Activated CD8-positive, alpha-beta memory T cell treated with anti-CD3 and anti-CD28 coated beads, Interleukin-2, amount 50 U/mL, for 1 hour (primary cell): ENCODE results near the gene DMBT1.
A peak's percentile ranks its signal among the peaks of the same experiment; 100 is the strongest.

Experiments
- DNase-seq: peaks from one replicate; pipeline ENCODE4 v3.0.0-alpha.2; 2020; ENCODE audit errors: extremely low read depth

Gene DMBT1

DNA sequence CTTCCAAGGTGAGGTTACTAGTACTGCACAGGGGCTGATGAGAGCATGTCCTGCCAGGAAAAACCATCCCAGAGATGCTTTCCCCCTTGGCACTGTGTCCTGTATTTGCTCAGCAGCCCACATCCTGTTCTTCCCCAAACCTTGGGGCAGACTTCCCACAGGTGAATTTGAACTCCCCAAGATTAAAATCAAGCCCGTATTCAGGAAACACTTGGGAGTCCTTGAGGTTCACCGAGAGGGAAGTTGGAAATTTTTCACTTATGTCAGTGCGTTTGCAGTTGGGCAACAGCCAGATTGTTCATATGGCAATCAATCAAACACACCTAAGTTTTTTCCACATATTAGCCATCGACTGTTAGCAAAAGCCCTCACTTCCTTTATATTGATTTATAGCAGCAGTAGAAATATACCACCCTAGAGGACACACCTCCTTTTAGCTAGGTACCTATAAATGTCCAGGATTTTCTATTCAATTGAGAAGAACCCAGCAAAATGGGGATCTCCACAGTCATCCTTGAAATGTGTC is at the start of gene DMBT1:
DMBT1 (plus strand) TSS at position 476 of the 526 bp plus-strand sequence; CDS start at position 493, 17 bp downstream.
- no peak for DNase-seq

- no peak for DNase-seq
These were observed 47.5 kb upstream of the DMBT1 start for GRCh38 chr10:122513053-122513452.

- DNase-seq, result no peak
These were observed 46.3 kb upstream of the DMBT1 start for GRCh38 chr10:122514045-122514840.

DNA sequence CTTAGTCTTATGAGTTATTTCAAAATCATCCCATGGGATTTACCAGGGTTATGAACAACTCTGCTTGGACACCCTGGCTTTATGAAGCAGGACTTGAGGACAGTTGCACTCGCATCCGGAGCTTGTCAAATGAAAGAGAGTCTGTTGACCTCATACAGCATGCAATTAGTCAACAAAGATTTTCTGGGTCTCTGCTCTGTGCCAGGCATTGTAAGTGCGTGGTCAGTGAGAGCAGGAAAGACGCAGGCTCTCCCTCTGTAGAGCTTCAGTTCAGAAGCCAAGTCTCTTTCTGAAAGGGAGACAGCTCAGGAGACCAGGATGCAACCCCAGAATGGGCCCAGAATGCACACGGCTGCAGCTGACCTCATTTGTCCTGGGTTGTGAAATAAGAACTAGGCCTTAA is 45.5 kb upstream of the DMBT1 start:
- DNase-seq, result no peak

DNA sequence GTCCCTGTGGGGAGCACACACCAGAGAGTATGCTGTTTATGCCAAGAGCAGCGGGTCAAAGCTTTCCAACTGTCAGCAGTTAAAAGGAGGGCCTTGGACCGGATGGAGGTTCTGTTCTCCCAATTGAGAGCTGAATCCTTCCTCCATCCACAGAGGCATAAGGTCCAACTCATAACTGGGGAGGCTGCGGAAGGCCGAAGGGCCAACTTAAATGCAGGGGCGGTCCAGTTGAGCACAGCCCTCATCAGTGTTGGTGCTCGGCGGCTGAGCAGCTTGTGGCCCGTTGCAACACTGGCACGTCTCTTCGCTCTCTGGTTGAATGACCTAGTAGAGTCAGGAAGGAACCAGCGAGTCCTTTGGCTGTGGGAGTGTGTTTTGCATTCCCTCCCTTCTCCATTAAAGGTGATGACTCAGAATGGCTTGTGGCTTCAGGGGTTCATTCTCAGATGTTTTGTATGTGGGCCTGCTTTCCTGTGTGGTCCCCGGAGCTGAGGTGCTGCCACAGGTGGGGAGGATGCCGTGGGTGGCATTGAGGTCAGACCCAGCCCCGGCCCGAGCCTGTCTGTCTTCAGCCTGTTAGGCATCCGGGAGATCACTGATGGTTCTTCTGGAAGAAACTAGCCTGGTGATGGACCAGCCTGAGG is 44.8 kb upstream of the DMBT1 start:
- DNase-seq, result peak; percentile 31

DNA sequence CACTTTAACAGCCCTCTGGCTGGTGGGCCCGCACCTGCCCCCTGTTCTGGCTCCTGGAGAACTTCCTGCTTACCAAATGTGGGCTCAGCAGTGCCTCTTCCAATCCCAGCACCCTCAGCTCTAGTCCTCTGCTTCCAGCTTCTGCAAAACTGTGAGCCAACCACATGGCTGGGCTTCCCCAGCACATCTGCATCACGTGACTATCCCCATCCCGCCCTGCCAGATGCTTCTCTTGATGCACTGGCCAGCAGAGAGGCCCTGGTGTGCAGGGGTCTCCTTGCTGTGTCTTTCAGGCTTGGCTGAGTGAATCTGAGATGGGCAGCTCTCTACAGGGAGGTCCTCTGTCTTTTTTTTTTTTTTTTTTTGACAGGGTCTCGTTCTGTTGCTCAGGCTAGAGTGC is 43.8 kb upstream of the DMBT1 start:
- DNase-seq, result no peak

DNA sequence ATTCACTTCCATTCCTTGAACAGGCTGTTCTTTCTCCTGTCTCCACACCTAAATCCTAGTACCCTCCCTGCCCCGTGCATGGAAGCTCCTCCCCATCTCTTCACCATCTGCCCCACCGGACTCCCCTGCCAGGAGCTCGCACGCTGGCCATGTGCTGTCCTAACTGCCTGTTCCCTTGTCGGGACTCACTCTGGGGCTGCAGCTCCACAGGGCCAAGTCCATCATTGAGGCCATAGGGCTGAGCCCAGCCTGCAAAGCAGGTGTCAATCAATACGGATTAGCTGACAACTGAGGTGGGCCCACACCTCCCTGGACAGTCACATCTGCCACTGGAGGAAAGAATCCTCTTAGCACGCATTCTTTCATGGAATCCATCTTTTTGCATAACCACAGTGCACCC is 41.4 kb upstream of the DMBT1 start:
- no peak for DNase-seq

DNA sequence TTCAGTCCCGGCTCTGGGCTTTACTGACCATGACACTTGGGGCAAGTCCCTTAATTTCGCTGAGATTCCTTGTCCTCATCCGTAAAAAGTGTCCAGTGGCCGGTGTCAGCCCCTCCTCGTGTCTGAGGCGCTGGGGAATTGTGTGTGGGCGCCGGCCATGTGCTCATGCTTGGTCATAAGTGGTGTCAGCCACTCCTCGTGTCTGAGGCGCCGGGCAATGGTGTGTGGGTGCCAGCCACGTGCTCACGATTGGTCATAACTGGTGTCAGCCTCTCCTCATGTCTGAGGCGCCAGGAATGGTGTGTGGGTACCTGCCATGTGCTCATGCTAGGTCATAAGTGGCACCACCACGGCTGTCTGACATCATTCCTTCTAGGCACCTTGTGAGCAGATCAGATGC is 40.7 kb upstream of the DMBT1 start:
- DNase-seq, result no peak

DNA sequence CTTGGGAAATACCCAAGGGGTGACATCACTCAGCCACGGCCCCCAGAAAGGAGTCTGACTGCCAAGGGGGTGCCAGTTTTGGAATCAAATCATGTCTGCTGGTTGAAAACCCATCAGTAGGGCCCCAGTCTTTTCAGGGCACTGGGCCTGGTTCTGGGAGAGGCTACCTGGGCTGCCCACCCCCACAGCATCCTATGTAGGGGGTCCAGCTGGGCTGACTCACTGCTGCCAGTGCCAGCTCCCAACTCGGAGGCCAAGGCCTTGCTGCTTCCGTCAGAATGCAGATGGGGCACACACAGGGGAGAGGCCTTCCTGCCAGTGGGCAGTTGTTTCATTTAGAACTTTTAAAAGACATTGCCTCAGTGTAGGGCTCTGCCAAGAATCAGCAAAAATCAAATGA is 39.5 kb upstream of the DMBT1 start:
- DNase-seq, result no peak

DNA sequence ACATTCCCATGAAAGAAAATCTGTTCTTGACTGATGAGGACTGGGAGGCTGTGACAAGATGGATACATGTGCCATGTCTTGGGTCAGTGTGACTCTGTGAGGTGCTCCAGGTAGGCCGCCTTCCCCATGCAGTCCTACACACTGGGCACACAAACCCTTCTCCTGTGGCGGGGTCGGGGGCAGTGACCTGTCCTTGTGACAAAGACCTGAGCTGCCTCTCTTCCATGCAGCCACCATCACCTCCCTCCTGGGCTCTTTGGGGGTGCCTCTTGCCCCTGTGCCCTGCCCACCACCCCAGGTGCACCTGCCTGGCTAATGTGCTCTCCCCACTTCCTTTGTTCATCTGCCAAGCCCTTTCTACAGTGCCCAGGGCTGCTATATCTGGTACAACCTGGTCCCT is 35.7 kb upstream of the DMBT1 start:
- no peak for DNase-seq

- DNase-seq, result no peak
These were observed 34.8 kb upstream of the DMBT1 start for GRCh38 chr10:122525788-122526187.

GRCh38 chr10:122526892-122527291 is 33.7 kb upstream of the DMBT1 start:
- no peak for DNase-seq

- DNase-seq, result no peak
These were observed 30.4 kb upstream of the DMBT1 start for GRCh38 chr10:122530177-122530576.

DNA sequence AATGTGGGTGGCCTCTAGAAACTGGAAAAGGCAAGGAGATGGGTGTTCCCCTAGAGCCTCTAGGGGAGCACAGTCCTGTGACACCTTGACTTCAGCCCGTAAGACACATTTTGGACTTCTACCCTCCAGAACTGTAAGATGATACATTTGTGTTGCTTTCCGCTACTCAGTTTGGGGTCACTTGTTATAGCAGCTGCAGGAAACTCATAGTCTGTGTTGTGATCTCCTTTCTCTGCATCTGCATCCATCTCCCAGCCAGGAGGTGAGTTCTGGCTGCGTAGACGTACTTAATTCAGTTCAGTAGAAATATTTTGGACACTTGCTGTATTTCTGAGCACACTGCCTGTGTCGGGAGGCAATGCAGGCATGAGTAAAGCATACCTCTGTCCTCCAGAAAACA is 29.3 kb upstream of the DMBT1 start:
- no peak for DNase-seq

- DNase-seq, result no peak
These were observed 28.6 kb upstream of the DMBT1 start for GRCh38 chr10:122531939-122532338.

- DNase-seq, result no peak
These were observed 27.8 kb upstream of the DMBT1 start for GRCh38 chr10:122532601-122533296.

GRCh38 chr10:122537545-122537944 is 23.0 kb upstream of the DMBT1 start:
- no peak for DNase-seq

DNA sequence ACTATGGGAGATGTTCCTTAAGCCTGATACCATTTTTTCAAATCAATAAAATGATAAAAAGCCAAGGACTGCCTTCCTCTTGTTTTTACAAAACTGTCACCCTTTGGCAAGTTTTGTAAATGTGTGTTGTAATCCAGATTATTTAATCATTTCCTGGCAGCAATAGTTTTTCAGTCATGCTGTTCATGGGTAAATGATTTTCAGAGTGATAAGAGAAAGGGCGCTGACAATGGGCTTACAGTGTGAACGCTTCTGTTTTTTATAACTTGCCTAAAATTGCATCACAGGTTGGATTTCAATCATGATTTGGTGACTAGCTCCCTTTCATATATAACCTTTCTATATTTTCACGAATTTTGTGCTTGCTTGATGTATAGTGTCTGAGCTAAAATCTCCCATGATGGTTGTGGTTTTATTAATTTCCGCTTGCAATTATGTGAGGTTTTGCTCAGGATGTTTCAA is 19.0 kb upstream of the DMBT1 start:
- no peak for DNase-seq

- no peak for DNase-seq
These were observed 16.7 kb upstream of the DMBT1 start for GRCh38 chr10:122543676-122544445.

DNA sequence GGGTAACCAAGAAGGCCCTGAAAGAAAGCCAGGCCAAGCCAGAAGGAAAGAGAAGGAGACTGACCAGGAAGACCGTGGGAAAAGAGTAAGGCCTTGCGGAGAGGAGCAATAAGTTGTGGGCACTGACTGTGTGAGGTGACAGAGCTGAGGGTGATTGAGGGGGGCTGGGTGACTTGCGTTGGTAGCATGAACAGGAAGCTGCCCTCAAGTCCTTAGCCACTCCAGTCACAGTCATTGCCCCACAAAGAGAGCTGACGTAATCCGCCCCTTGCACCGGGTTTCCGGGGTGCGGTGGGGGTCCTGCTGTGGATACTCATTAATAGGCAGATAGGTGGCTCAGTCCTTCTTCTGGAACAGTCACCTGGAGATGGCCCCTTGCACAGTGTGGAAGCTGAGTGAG is 16.1 kb upstream of the DMBT1 start:
- DNase-seq, result no peak

DNA sequence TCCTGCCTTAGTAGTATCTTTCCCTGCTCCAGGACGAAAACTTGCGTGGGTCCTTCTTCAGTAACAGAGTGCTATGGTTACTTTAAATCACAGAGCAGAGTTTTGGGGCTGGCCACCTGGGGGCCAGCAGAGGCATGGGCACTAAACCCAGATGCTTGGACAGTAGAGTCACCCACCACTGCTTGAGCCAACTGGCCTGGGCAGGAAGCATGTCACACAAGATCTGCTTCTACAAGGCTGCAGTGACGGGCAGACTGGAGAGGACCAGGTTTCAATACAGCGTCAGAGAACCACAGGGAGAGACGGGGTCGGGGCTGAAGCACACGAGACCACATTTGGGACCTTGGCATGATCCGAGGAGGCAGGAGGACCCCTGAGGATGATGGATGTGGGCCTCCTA is 14.3 kb upstream of the DMBT1 start:
- DNase-seq, result no peak
